Tibial nerve (tissue), 4 donors: ENCODE measurements around the gene TMEM123. TPM values are rescaled to one million over a fixed set of nuclear protein-coding genes. Genes with fewer than 3 reads are reported as not detected.

Experiments
- DNase-seq, 2 donors: peaks; one replicate each; pipeline ENCODE4 v3.0.0-alpha.2; 2019; ENCODE audit warnings: low spot score in 2 of 2
- H3K27ac ChIP-seq, 4 donors: fragments of 200-600 bp; sonication (generic) in 3 of 4; one replicate each; pipeline ENCODE4 v1.5.1; 2017 to 2019; ENCODE audit warnings: mild to moderate bottlenecking in 1 of 4
- H3K27me3 ChIP-seq, 2 donors: fragments of 200-600 bp; sonication (generic) in 1 of 2; one replicate each; pipeline versions ENCODE4 v1.5.1 to v1.6.0; 2017 to 2019
- H3K36me3 ChIP-seq, 3 donors: fragments of 200-600 bp; sonication (generic); one replicate each; pipeline ENCODE4 v1.5.1; 2018 to 2019
- H3K4me1 ChIP-seq, 4 donors: fragments of 200-600 bp; sonication (generic) in 3 of 4; one replicate each; pipeline ENCODE4 v1.5.1; 2017 to 2019
- H3K4me3 ChIP-seq, 4 donors: fragments of 200-600 bp; sonication (generic) in 3 of 4; one replicate each; pipeline ENCODE4 v1.5.1; 2017 to 2019; ENCODE audit warnings: mild to moderate bottlenecking in 1 of 4, moderate library complexity in 1 of 4
- H3K9me3 ChIP-seq, 4 donors: fragments of 200-600 bp; sonication (generic) in 3 of 4; one replicate each; pipeline ENCODE4 v1.5.1; 2017 to 2019
- EP300 ChIP-seq, 2 donors: sonication (generic); formaldehyde crosslinking; IDR thresholded peaks; one replicate each; pipeline ENCODE4 v1.6.1; 2017; ENCODE audit warnings: antibody characterized with exemption in 2 of 2, mild to moderate bottlenecking in 1 of 2
- POLR2A ChIP-seq, 2 donors: fragments of 450-650 bp; IDR thresholded peaks; one replicate each; pipeline ENCODE4 v1.6.1; 2017; ENCODE audit warnings: antibody characterized with exemption in 2 of 2, mild to moderate bottlenecking in 2 of 2, moderate library complexity in 2 of 2
- WGBS, 2 donors: methylation state at CpG; one replicate each; pipeline ENCODE4 v1.1.5; 2018; 5-methylcytosine and 5-hydroxymethylcytosine counted together
- total RNA-seq, 4 donors: library from RNA; depleted of rRNA; stranded (reverse); fragments of >200 nt; gene quantifications; one replicate each; pipeline ENCODE4 v1.1.0, GENCODE V29; 2016
- TF ChIP-seq, protein P1 (sequence below), 5 experiments: fragments of 200-600 bp in 3 of 5; fragments of 450-650 bp in 2 of 5; sonication (generic) in 3 of 5; IDR thresholded peaks; one replicate each; pipeline ENCODE4 v1.5.1; 2016 to 2019; ENCODE audit warnings: antibody characterized with exemption in 5 of 5, mild to moderate bottlenecking in 3 of 5, moderate library complexity in 2 of 5

The TMEM123 gene
- total RNA-seq, 4 donors from 2014 or later = 145 to 196 (median 181) TPM

DNA sequence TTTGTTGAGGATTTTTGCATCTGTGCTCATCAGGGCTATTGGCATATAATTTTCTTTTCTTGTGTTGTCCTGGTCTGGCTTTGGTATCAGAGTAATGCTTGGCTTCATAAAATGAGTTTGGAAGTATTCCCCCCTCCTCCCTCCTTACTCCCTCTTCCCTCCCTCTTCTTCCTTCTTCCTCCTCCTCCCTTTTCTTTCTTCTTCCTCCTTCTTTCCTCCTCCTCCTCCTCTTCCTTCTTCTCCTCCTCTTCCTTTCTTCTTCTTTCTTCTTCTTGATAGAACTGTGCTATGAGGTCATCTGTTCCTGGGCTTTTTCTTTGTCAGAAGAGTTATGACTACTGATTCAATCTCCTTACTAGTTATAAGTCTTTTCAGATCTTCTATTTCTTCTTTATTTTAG lies 95.4 kb downstream of the TMEM123 start:
- no peak overlapping the region for H3K4me3 ChIP-seq
- H3K27me3 ChIP-seq = no peaks in the 10 kb centered on the region
- H3K9me3 ChIP-seq = peaks cover 0 to 25% (median 0%) of the 10 kb centered on the region in 4 donors
- TF ChIP-seq, protein P1, sequence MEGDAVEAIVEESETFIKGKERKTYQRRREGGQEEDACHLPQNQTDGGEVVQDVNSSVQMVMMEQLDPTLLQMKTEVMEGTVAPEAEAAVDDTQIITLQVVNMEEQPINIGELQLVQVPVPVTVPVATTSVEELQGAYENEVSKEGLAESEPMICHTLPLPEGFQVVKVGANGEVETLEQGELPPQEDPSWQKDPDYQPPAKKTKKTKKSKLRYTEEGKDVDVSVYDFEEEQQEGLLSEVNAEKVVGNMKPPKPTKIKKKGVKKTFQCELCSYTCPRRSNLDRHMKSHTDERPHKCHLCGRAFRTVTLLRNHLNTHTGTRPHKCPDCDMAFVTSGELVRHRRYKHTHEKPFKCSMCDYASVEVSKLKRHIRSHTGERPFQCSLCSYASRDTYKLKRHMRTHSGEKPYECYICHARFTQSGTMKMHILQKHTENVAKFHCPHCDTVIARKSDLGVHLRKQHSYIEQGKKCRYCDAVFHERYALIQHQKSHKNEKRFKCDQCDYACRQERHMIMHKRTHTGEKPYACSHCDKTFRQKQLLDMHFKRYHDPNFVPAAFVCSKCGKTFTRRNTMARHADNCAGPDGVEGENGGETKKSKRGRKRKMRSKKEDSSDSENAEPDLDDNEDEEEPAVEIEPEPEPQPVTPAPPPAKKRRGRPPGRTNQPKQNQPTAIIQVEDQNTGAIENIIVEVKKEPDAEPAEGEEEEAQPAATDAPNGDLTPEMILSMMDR (IDR thresholded peaks at IDR 0.05) = no peak
- TF ChIP-seq POLR2A (IDR thresholded peaks at IDR 0.05) (no peak), EP300 (IDR thresholded peaks at IDR 0.05) (no peak)
- H3K4me1 ChIP-seq = no peaks in the 10 kb centered on the region
- no peak for DNase-seq
- H3K27ac ChIP-seq = no peak overlapping the region
- peaks cover 3 to 79% (median 15%) of the 10 kb centered on the region in 3 donors for H3K36me3 ChIP-seq

DNA sequence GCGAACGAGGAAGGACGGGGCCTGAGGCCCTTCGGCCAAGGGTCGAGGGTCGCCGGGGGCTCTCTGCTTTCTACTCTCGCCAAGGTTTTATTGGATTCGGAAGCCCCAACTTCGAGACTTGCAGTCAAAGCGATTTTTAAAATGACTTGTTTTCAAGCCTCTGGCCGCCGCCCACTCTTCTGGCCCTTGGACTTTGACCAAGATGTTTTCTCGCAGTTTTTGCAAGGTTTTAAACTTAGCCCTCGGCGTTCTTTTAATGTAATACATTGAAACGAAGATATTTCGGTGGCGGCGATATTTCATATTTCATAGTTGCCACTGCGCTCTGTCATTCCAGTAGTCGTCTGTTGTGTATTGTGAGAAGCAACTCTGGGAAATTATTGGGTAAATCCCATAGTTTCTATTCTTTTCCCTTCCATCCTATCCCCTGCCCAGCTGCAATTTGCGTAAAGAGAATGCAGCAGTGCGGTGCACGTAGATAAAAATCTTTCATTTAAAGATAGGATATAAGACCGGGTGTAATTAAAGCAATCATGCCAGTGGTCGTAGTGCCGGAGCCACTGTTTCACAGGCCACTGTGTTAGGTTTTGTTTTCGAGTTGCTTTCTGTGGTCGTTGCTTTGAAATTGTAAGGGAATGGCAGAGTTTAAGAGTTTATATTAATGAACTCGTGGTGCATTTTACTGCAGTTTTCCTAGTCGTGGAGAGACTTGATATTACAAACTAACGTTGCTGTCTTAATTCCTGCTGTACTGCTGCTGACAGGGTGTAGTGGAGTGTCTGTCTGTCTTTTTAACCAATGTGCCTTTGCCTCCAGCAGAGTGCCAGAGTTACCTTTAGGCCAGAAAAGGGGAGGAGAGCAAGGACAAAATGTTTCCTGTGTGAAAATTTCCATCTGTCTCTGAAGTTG lies 104.8 kb downstream of the TMEM123 start:
- peak overlapping the region; percentile 95 to 100 (median 98) for H3K27ac ChIP-seq
- H3K4me1 ChIP-seq = peaks cover 5 to 53% (median 17%) of the 10 kb centered on the region in 4 donors
- H3K9me3 ChIP-seq = no peaks in the 10 kb centered on the region
- 0 to 1% methylated on average over 33 of the region's 33 CpGs for WGBS, 2 donors
- TF ChIP-seq EP300 (IDR thresholded peaks at IDR 0.05) = no peak
- TF ChIP-seq, protein P1 (IDR thresholded peaks at IDR 0.05) = no peak
- TF ChIP-seq POLR2A (IDR thresholded peaks at IDR 0.05) = no peak
- DNase-seq = peak in 1 of 2 donors; percentile 43
- H3K27me3 ChIP-seq = no peaks in the 10 kb centered on the region
- peak overlapping the region; percentile 64 to 95 (median 87) for H3K4me3 ChIP-seq
- H3K36me3 ChIP-seq = peaks cover 0 to 27% (median 0%) of the 10 kb centered on the region in 3 donors

DNA sequence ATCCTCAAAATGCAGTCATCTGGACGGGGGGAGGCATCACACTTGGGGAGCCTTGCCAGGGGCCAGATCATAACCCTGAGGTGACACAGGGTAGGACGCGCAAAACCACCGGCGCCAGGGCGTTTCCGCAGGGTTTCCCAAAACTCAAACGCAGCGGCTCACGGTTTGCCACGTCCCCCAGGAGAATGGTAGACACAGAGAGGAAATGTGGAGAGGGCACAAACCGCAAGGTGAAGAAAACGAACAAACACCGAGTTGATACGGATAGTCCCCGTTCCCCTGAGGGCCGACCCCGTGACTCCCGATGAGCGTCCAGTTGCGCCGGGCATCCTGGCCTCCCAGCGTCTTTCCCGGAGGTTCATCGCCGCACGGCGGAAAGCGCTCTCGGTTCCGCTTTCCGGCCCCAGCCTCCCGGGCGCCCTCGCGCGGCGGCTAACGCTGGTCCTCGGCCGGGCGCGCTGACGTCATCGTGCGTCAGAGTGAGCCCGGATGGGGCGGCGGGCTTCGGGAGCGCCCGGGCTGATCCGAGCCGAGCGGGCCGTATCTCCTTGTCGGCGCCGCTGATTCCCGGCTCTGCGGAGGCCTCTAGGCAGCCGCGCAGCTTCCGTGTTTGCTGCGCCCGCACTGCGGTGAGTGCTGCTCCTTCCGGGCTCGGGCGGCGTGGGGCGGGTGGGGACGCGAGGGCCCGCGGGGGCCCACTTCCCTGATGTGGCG lies 105.7 kb downstream of the TMEM123 start, which contains the start of gene BIRC2:
Gene BIRC2, plus strand, starts transcription at position 467 of the 714 bp plus-strand sequence. CDS start 2,641 bp downstream, outside the sequence.
- Histone ChIP-seq H3K36me3 (peaks cover 0 to 19% (median 0%) of the 10 kb centered on the region in 3 donors), H3K4me3 (peak within 1 kb of the TSS; percentile 64 to 95 (median 87)), H3K27me3 (no peaks in the 10 kb centered on the region), H3K27ac (peak within 1 kb of the TSS; percentile 95 to 100 (median 98)), H3K4me1 (peaks cover 5 to 54% (median 17%) of the 10 kb centered on the region in 4 donors), H3K9me3 (no peaks in the 10 kb centered on the region)
- 0 to 1% methylated on average over 46 to 74 of the region's 77 CpGs for WGBS, 2 donors
- DNase-seq = peak; percentile 93 to 94
- peak; percentile 75 to 99 for TF ChIP-seq EP300 (IDR thresholded peaks at IDR 0.05)
- TF ChIP-seq, protein P1 (IDR thresholded peaks at IDR 0.05) = peak; percentile 82 to 97 (median 92)
- TF ChIP-seq POLR2A (IDR thresholded peaks at IDR 0.05) = peak; percentile 97 to 98

DNA sequence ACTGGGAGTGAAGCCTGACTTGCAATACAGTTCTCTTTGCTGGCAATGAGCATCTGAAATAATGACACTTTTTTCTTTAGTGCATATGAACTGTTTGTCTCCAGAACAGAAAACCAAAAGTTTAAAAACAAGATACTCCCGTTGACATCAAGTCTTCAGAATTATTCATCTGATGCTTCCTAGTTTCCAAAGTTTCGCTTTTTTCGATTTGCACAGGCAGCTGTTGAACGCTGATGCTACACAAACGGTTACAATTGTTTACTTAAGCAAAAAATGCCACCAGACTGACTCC lies 106.2 kb downstream of the TMEM123 start:
- H3K9me3 ChIP-seq = no peaks in the 10 kb centered on the region
- WGBS, 2 donors = 0% methylated on average over 5 of the region's 5 CpGs
- no peaks in the 10 kb centered on the region for H3K27me3 ChIP-seq
- H3K4me1 ChIP-seq = peaks cover 5 to 60% (median 17%) of the 10 kb centered on the region in 4 donors
- H3K4me3 ChIP-seq = peak overlapping the region; percentile 64 to 95 (median 87)
- TF ChIP-seq, protein P1 (IDR thresholded peaks at IDR 0.05) = no peak
- TF ChIP-seq EP300 (IDR thresholded peaks at IDR 0.05) (no peak), POLR2A (IDR thresholded peaks at IDR 0.05) (no peak)
- H3K27ac ChIP-seq = peak overlapping the region; percentile 95 to 100 (median 98)
- DNase-seq = no peak
- H3K36me3 ChIP-seq = peaks cover 0 to 14% (median 0%) of the 10 kb centered on the region in 3 donors

Other genes with a start within 250 kb of the TMEM123 start
- 10 to 100 TPM; 12.9 to 28.2 (median 20.3) TPM for gene BIRC3, start 135.3 kb downstream of the TMEM123 start, total RNA-seq
- 10 to 100 TPM; 39.0 to 74.5 (median 51.4) TPM for gene BIRC2, start 105.6 kb downstream of the TMEM123 start, total RNA-seq
- not detected for gene MMP7, start 78.0 kb upstream of the TMEM123 start, total RNA-seq
- not detected for gene MMP20, start 172.6 kb upstream of the TMEM123 start, total RNA-seq